Measurements from ENCODE around the gene ATP2B3.

DNA sequence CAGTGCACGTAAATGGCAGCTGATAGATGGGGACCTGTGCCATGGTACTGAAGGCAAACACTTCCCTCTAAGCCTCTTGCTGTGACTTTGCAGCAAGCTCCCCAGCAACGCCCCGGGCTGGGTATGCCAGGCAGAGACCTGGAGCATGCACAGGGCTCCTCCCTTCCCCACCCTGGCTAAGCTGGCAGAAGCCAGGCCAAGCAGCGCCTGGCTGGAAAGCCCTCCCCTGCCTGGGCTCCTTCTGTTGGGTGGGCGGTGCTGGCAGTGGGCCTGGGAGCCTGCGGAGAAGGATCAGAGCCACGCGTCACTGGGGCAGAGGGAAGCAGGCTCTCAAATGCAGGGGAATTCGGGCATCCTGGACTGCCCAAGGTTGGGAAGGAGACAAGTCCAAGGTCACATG, 3.6 kb downstream of the ATP2B3 start:
- TF ChIP-seq GATA2 (IDR thresholded peaks at IDR 0.05; ENCODE audit: low read depth, low read length): no peak
- no peak for TF ChIP-seq GATA3 (IDR thresholded peaks at IDR 0.05; ENCODE audit: low read depth, low read length)
